DND-41 (cell line): ENCODE results near the gene MTMR4.

Experiments
- CTCF ChIP-seq: IDR thresholded peaks from 2 replicates; pipeline ENCODE4 v1.5.1; 2012; ENCODE audit warnings: borderline replicate concordance, low read length, moderate library complexity, mild to moderate bottlenecking; ENCODE audit not compliant: poor library complexity, severe bottlenecking; ENCODE audit errors: extremely low read depth
- EZH2 ChIP-seq: IDR thresholded peaks from 3 replicates; pipeline ENCODE4 v1.6.1; 2012; ENCODE audit warnings: borderline replicate concordance, low read depth, mild to moderate bottlenecking, moderate library complexity, low read length, inconsistent platforms; ENCODE audit not compliant: severe bottlenecking

GRCh38 chr17:58446086-58446485 is 68.4 kb downstream of the MTMR4 start:
- no peak for TF ChIP-seq CTCF
- TF ChIP-seq EZH2: no peak
